Motor neuron (in vitro differentiated cells): ENCODE measurements around the gene CRCP. TPM values are rescaled to one million over a fixed set of nuclear protein-coding genes. Genes with fewer than 3 reads are reported as not detected.
"Not testable (repeated sequence)": the region's sequence is repeated elsewhere in the genome, so short reads cannot be mapped to it uniquely, and the experiment has no call there.

ENCODE experiments used
- ATAC-seq, 8 experiments: fragments of 200-7000 bp; cut with Tn5 transposase; replicated peaks in 6 of 8; 2 replicates each; pipeline ENCODE4 v1.8.0; 2021; ENCODE audit warnings: mild to moderate bottlenecking in 8 of 8, moderate library complexity in 8 of 8
- H3K27ac ChIP-seq, 2 donors: fragments of 250-450 bp; sonication (Bioruptor Pico); 2 replicates each; pipeline ENCODE4 v1.9.0; 2021; ENCODE audit warnings: antibody characterized with exemption in 2 of 2, mild to moderate bottlenecking in 2 of 2, moderate library complexity in 1 of 2
- H3K4me1 ChIP-seq, 2 donors: fragments of 250-450 bp; sonication (Bioruptor Pico); replicated peaks in 1 of 2; 2 replicates each; pipeline ENCODE4 v1.6.1; 2021; ENCODE audit warnings: antibody characterized with exemption in 2 of 2, mild to moderate bottlenecking in 2 of 2, moderate library complexity in 1 of 2
- H3K4me3 ChIP-seq, 5 donors: fragments of 250-450 bp; sonication (Bioruptor Pico); 2 replicates each; pipeline ENCODE4 v1.9.0; 2021; ENCODE audit warnings: antibody characterized with exemption in 5 of 5, mild to moderate bottlenecking in 5 of 5, moderate library complexity in 4 of 5
- WGBS, 10 experiments: fragments of 450-650 bp; shearing (Covaris generic); methylation state at CpG; one replicate each; pipeline ENCODE4 v1.0.0; 2022; 5-methylcytosine and 5-hydroxymethylcytosine counted together
- in situ Hi-C, 9 experiments: fragments of 400-800 bp; cut with MboI; loops; one replicate each; pipeline ENCODE4 v1.15.0; 2021; ENCODE audit warnings: low sequenced_read_pairs in 9 of 9, low pct_unique_long_range_greater_than_20kb in 2 of 9; ENCODE audit not compliant: unreplicated experiment in 9 of 9
- total RNA-seq, 8 experiments: library from RNA; unstranded; fragments of 300-600 nt; gene quantifications; 2 replicates each; pipeline versions ENCODE4 v1.2.3 to v1.2.4, GENCODE V29; 2022

CRCP gene
- total RNA-seq, 8 experiments from 2014 or later, result 16.3 to 34.0 (median 21.4) TPM

DNA sequence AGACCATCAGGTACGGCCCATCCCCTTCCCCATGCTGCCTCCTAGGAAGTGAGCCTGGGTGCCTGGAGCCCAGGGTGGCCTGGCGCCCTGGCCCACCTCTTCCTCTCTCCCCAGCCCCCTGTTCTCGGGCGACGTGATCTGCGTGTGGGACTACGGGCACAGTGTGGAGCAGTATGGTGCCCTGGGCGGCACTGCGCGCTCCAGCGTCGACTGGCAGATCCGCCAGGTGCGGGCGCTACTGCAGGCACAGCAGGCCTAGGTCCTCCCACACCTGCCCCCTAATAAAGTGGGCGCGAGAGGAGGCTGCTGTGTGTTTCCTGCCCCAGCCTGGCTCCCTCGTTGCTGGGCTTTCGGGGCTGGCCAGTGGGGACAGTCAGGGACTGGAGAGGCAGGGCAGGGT, 22.0 kb upstream of the CRCP start:
- no peaks in the 10 kb centered on the region for H3K4me1 ChIP-seq
- ATAC-seq, result peak in 1 of 8 experiments; percentile 10
- H3K27ac ChIP-seq, result no peak overlapping the region
- in situ Hi-C loops, result no loop called here
- no peak overlapping the region for H3K4me3 ChIP-seq
- WGBS, 10 experiments, result 92 to 100% (median 100%) methylated on average over 8 to 11 of the region's 19 CpGs; no CpG with 5 or more reads in 7 of the 10 experiments

DNA sequence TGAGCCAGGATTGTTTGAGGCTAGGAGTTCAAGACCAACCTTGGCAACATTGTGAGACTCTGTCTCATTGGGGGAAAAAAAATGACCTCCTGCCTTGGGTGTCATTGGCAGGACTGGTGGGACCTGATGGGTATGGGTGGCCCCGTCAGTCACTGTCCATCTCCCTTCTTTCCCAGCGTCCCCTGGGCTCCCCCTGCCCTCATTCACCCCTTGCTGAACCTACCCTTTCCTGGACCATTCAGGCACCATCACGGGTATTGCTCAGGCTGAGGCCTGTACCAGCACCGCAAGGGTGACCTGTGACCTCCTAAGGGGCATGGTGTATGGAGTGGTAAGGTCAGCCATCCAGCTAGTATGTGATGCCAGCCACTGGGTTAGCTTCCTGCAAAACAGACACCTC, 19.6 kb upstream of the CRCP start:
- H3K4me3 ChIP-seq, result no peak overlapping the region
- in situ Hi-C loops, result no loop called here
- H3K27ac ChIP-seq, result no peak overlapping the region
- WGBS, 10 experiments, result 83 to 100% (median 100%) methylated on average over 1 to 2 of the region's 4 CpGs; no CpG with 5 or more reads in 7 of the 10 experiments
- peaks cover 2 to 4% of the 10 kb centered on the region in 2 donors for H3K4me1 ChIP-seq
- no peak for ATAC-seq

DNA sequence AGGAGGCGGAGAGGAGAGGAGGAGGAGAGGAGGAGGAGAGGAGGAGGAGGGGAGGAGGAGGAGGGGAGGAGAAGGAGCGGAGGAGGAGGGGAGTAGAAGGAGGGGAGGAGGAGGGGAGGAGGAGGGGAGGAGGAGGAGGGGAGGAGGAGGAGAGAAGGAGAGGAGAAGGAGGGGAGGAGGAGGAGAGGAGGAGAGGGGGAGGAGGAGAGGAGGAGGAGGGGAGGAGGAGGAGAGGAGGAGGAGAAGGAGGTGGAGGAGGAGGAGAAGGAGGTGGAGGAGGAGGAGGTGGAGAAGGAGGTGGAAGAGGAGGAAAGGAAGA, 15.5 kb upstream of the CRCP start:
- in situ Hi-C loops, result no loop called here
- ATAC-seq, result no peak

DNA sequence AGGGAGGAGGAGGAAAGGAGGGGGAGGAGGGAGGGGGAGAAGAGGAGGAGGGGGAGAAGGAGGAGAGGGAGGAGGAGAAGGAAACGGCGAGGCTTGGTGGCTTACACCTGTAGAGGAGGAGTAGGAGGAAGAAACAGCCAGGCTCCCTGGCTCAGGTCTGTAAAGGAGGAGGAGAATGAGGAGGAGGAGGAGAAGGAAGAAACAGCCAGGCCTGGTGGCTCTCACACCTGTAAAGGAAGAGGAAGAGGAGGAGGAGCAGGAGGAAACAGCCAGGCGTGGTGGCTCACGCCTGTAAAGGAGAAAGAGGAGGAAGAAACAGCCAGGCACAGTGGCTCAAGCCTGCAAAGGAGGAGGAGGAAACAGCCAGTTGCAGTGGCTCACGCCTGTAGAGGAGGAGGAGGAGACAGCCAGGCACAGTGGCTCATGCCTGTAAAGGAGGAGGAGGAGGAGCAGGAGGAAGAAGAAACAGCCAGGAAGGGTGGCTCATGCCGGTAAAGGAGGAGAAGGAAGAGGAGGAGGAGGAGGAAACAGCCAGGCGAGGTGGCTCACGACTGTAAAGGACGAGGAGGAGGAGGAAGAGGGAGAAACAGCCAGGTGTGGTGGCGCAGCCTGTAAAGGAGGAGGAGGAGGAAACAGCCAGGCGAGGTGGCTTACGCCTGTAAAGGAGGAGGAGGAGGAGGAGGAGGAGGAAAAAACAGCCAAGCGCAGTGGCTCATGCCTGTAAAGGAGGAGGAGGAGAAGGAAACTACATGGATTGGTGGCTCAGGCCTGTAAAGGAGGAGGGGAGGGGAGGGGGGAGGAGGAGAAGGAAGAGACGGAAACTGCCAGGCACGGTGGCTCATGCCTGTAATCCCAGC, 14.9 kb upstream of the CRCP start:
- H3K4me1 ChIP-seq, result peaks cover 2 to 6% of the 10 kb centered on the region in 2 donors
- in situ Hi-C loops, result no loop called here
- peak; percentile 44 to 95 (median 66) for ATAC-seq
- WGBS, 10 experiments, result 0 to 34% (median 7%) methylated on average over 2 to 6 of the region's 15 CpGs; no CpG with 5 or more reads in 1 of the 10 experiments
- peak overlapping the region in 1 of 5 donors; percentile 13 for H3K4me3 ChIP-seq
- H3K27ac ChIP-seq, result peak overlapping the region in 1 of 2 donors; percentile 64

More for the DNA sequence above, 15.5 kb upstream of the CRCP start:
- no peak overlapping the region for H3K4me3 ChIP-seq
- H3K27ac ChIP-seq, result no peak overlapping the region
- peaks cover 2 to 6% of the 10 kb centered on the region in 2 donors for H3K4me1 ChIP-seq
- WGBS, 10 experiments, result no CpG with 5 or more reads among the region's 2 CpGs

DNA sequence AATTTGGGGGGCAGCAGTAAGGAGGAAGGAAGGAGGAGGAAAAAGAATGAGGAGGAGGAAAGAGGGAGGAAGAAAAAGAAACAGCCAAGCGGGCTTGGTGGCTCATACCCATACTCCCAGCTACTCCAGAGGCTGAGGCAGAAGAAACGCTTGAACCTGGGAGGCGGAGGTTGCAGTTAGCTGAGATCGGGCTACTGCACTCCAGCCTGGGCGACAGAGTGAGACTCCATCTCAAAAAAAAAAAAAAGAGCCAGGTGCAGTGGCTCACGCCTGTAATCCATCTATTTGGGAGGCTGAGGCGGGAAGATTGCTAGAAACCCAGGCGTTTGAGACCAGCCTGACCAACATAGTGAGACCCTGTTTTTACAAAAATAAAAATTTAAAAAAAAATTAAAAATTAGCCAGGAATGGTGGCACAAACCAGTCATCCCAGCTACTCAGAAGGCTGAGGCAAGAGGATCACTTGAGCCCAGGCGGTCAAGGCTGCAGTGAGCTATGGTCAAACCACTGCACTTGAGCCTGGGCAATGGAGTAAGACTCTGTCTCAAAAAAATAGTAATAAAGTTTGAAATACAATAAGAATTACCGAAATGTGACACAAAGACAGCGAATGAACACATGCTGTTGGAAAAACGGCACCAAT, 14.1 kb upstream of the CRCP start:
- WGBS, 10 experiments, result 6 to 93% (median 77%) methylated on average over 1 to 11 of the region's 12 CpGs
- in situ Hi-C loops, result no loop called here
- Histone ChIP-seq H3K4me3 (no peak overlapping the region), H3K27ac (no peak overlapping the region), H3K4me1 (peaks cover 2 to 6% of the 10 kb centered on the region in 2 donors)
- peak in 3 of 8 experiments; percentile 8 to 19 (median 14) for ATAC-seq

GRCh38 chr7:66102168-66102567, 12.5 kb upstream of the CRCP start:
- H3K4me3 ChIP-seq, in situ Hi-C loops, H3K4me1 ChIP-seq, H3K27ac ChIP-seq, ATAC-seq: not testable (repeated sequence)
- 88 to 100% (median 97%) methylated on average over 1 to 6 of the region's 6 CpGs; no CpG with 5 or more reads in 4 of the 10 experiments for WGBS, 10 experiments

- H3K4me1 ChIP-seq, H3K4me3 ChIP-seq, ATAC-seq, in situ Hi-C loops, H3K27ac ChIP-seq: not testable (repeated sequence)
- WGBS, 10 experiments, result 80 to 100% (median 93%) methylated on average over 1 to 3 of the region's 3 CpGs; no CpG with 5 or more reads in 3 of the 10 experiments
Measured at GRCh38 chr7:66103994-66104393, 10.7 kb upstream of the CRCP start.

DNA sequence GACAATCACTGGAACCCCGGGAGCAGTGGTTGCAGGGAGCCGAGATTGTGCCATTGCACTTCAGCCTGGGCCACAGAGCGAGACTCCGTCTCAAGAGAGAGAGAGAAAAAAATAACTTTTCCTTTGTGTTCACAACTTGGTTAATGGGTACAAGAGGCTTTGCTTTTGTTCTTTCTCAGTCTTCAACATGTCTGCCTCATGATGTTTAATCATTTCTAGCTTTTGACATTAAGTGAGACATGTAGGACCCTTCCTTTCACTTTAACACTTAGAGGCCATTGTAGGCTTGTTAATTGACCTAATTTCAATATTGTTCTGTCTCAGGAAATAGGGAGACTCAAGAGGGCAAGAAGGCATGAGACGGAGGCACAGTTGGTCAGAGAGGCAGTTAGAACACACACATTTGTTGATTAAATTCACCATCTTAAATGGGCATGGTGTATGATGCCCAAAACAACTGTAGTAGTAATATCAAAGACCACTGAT, 9.3 kb upstream of the CRCP start:
- H3K4me3 ChIP-seq, result no peak overlapping the region
- ATAC-seq, result no peak
- 76 to 100% (median 93%) methylated on average over 1 to 5 of the region's 5 CpGs; no CpG with 5 or more reads in 2 of the 10 experiments for WGBS, 10 experiments
- in situ Hi-C loops, result no loop called here
- no peaks in the 10 kb centered on the region for H3K4me1 ChIP-seq
- H3K27ac ChIP-seq, result no peak overlapping the region

DNA sequence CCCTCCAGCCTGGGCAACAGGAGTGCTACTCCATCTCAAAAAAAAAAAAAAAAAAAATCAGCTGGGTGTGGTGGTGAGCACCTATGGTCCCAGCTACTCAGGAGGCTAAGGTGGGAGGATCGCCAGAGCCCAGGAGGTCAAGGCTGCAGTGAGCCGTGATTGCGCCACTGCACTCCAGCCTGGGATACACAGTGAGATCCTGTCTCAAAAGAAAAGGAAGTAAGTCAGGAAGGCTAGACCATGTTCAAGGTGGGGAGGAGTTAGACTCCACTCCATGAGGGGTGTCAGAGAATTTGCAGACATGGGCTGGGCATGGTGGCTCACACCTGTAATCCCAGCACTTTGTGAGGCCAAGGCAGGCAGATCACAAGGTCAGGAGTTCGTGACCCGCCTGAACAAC, 6.2 kb upstream of the CRCP start:
- H3K4me3 ChIP-seq, H3K27ac ChIP-seq, ATAC-seq, H3K4me1 ChIP-seq, in situ Hi-C loops: not testable (repeated sequence)
- WGBS, 10 experiments, result 60 to 100% (median 84%) methylated on average over 1 to 5 of the region's 5 CpGs; no CpG with 5 or more reads in 6 of the 10 experiments

GRCh38 chr7:66110856-66111255, 3.8 kb upstream of the CRCP start:
- in situ Hi-C loops, result no loop called here
- Histone ChIP-seq H3K4me1 (peaks cover 3% of the 10 kb centered on the region in 2 donors), H3K27ac (no peak overlapping the region), H3K4me3 (no peak overlapping the region)
- no peak for ATAC-seq
- 0 to 67% (median 27%) methylated on average over 1 to 6 of the region's 9 CpGs; no CpG with 5 or more reads in 3 of the 10 experiments for WGBS, 10 experiments

DNA sequence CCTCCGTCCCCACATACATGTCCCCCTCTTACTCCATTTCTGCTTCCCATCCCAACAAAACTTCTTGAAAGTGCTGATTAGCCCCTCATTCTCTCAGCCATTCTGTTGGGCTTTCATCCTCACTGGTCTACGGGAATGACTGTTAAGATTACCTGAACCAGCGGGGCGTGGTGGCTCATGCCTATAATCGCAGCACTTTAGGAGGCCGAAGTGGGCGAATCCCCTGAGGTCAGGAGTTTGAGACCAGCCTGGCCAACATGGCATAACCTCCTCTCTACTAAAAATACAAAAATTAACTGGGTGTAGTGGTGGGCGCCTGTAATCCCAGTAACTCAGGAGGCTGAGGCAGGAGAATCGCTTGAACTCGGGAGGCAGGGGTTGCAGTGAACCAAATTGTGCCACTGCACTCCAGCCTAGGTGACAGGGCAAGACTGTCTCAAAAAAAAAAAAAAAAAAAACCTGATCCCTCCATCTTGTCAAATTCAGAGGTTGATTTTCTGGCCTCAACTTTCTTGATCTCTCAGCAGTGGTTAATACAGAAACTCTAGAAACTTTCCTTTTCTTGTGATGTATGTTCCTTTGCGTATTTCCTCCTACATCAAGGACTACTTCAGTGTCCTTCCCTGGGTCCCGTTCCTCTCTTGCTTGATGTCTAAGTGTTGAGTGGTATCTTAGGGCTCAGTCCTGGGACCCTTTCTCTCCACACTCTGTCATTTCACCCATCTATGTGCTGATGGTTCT, 2.2 kb downstream of the CRCP start:
- in situ Hi-C loops, H3K27ac ChIP-seq, ATAC-seq, H3K4me3 ChIP-seq: not testable (repeated sequence)
- WGBS, 10 experiments, result 90 to 100% (median 94%) methylated on average over 2 to 10 of the region's 12 CpGs
- H3K4me1 ChIP-seq, result peaks cover 11 to 14% of the 10 kb centered on the region in 2 donors

DNA sequence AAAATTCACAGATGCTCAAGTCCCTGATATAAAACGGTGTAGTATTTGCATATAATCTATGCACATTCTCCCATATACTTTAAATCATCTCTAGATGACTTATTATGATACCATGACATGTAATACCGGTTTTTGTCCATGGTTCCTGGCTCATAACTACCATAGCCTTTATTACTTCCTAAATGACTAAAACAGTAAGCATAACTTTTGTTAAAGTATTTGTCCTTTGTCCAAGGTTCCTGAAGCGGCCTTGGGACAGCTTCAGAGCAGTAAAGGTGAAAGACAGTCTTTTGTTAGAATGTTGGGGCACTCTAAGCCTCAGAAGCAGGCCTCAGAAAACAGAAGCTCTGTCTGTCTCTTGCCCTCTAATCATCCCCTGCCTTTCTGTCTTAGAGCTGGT, 4.0 kb downstream of the CRCP start:
- Histone ChIP-seq H3K4me3 (no peak overlapping the region), H3K4me1 (peaks cover 11 to 14% of the 10 kb centered on the region in 2 donors), H3K27ac (peak overlapping the region in 1 of 2 donors; percentile 21)
- WGBS, 10 experiments, result 44 to 100% (median 96%) methylated on average over 1 to 3 of the region's 3 CpGs; no CpG with 5 or more reads in 1 of the 10 experiments
- in situ Hi-C loops, result no loop called here
- no peak for ATAC-seq
